Skeletal muscle tissue (tissue), 4 donors: Measurements from ENCODE around the gene CAMK1. TPM values are rescaled to one million over a fixed set of nuclear protein-coding genes. Genes with fewer than 3 reads are reported as not detected.

Source experiments
- H3K27ac ChIP-seq: one replicate; pipeline ENCODE4 v1.7.0; 2013; ENCODE audit warnings: mild to moderate bottlenecking, low read depth, low read length, inconsistent platforms
- H3K27me3 ChIP-seq, 3 donors: one replicate each; pipeline ENCODE4 v1.7.0; 2013; ENCODE audit warnings: low read length in 3 of 3; ENCODE audit not compliant: control insufficient read depth in 3 of 3, insufficient read depth in 3 of 3
- H3K36me3 ChIP-seq, 3 donors: one replicate each; pipeline ENCODE4 v1.7.0; 2013; ENCODE audit warnings: low read length in 3 of 3; ENCODE audit not compliant: control insufficient read depth in 3 of 3, insufficient read depth in 3 of 3
- H3K4me1 ChIP-seq, 3 donors: one replicate each; pipeline ENCODE4 v1.7.0; 2013; ENCODE audit warnings: low read length in 3 of 3, mild to moderate bottlenecking in 3 of 3; ENCODE audit not compliant: control insufficient read depth in 3 of 3, insufficient read depth in 3 of 3
- H3K4me3 ChIP-seq, 3 donors: one replicate each; pipeline ENCODE4 v1.7.0; 2013; ENCODE audit warnings: low read length in 3 of 3
- H3K9ac ChIP-seq, 3 donors: one replicate each; pipeline ENCODE4 v1.7.0; 2013; ENCODE audit warnings: low read length in 3 of 3, mild to moderate bottlenecking in 3 of 3, moderate library complexity in 2 of 3, low read depth in 1 of 3
- H3K9me3 ChIP-seq, 3 donors: one replicate each; pipeline ENCODE4 v1.7.0; 2013; ENCODE audit warnings: low read length in 3 of 3; ENCODE audit not compliant: control insufficient read depth in 3 of 3
- total RNA-seq: library from RNA; depleted of rRNA; stranded (reverse); fragments of >200 nt; gene quantifications from one replicate; pipeline ENCODE4 v1.2.3, GENCODE V29; 2014
- donor health status: Osteomylitis.

The CAMK1 gene
- total RNA-seq, 1 donor from 2014 or later = 23.0 TPM

DNA sequence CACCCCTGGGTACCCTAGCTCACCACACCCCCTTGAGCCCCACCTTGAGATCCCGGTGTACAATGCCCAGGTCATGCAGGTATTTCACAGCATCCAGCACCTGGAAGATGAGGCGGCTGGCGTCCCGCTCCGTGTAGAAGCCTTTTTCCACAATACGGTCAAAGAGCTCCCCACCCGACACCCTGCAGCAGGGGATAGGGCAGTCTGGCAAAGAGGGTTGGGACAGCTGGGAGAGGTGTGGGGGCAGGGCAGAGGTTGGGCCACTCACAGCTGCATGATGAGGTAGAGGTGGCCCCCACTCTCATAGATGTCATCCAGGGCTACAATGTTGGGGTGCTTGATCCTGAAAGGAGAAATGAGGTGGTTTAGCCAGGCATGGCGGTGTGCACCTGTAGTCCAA lies 6.9 kb downstream of the CAMK1 start:
- Histone ChIP-seq H3K9me3 (no peaks in the 10 kb centered on the region), H3K27me3 (no peaks in the 10 kb centered on the region), H3K36me3 (peaks cover 18 to 28% (median 28%) of the 10 kb centered on the region in 3 donors), H3K4me3 (no peak overlapping the region), H3K27ac (no peak overlapping the region), H3K4me1 (peaks cover 4 to 11% (median 7%) of the 10 kb centered on the region in 3 donors), H3K9ac (no peak overlapping the region)

DNA sequence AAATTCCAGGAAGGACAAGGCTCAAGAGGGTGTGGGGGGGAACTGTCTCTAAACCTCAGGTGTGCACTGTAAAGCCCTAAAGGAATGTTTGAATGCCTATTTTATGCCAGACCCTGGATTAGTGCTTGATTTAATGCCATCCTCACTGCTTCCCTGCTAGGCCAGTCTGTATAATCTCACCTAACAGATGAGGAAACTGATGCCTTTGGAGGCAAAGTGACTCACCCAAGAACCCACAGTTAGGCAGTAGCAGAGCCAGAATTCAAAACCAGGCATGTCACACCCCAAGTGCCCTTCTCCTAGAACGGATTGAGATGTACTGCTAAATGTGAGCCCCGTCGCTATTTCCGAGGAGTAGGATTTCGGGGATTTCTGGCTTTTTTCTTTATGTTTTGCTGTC lies 7.8 kb downstream of the CAMK1 start:
- Histone ChIP-seq H3K27ac (no peak overlapping the region), H3K9me3 (no peaks in the 10 kb centered on the region), H3K9ac (no peak overlapping the region), H3K4me1 (peaks cover 1 to 3% (median 1%) of the 10 kb centered on the region in 3 donors), H3K27me3 (no peaks in the 10 kb centered on the region), H3K36me3 (peaks cover 26 to 35% (median 34%) of the 10 kb centered on the region in 3 donors), H3K4me3 (no peak overlapping the region)

DNA sequence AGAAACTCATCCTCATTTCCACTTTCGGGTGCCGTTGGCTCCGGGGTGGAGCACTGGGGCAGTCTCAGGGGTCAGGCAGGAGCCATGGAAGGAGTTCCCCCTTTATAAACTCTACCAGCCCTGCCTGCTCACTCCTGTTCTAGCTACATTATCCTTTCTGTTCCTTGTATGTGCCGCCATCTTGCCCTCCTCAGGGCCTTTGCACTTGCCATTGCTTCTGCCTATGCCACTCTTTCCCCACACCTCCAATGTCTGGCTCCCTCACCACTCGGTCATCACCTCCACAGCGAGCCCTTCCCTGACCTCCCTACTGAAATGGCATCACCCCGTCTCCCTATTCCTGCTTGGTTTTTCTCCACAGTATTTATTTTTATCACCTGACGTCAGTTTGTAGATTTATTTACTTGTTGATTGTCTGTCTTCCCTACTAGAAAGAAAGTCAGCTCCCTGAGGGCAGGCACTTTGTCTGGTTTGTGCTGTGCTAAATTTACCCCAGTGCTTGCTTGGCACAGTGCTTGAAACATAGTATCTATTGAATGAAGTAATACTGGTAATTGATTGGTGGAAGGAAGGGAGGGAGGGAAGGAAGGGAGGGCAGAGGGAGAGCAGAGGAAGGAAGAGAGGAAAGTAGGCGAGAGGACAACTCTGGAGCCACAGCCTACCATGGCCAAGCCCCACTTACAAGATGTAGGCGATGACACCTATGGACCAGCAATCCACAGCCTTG lies 8.8 kb downstream of the CAMK1 start:
- H3K36me3 ChIP-seq = peaks cover 36 to 43% (median 42%) of the 10 kb centered on the region in 3 donors

DNA sequence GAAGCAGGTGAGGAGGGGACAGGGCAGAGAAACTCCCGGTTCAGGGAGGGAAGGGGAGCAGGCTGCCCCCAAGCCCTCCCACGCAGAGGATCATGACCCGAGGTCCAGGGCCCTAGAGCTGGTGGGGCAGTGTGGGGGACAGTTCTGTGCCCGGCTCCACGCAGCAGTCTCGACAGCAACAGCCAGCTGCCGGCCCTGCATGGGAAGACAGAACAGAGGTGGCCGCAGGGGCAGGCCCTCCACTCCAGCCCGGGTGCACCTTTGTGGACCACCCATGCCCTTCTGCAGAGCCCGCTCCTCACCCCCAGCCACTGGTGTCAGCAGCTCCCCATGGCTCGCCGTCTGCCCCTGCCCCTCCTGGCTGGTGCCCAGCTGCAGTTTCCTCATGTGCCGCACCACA lies 12.3 kb downstream of the CAMK1 start:
- Histone ChIP-seq H3K4me1 (peaks cover 3 to 6% (median 5%) of the 10 kb centered on the region in 3 donors), H3K27ac (no peak overlapping the region), H3K36me3 (peaks cover 44 to 48% (median 45%) of the 10 kb centered on the region in 3 donors), H3K27me3 (no peaks in the 10 kb centered on the region), H3K9me3 (no peaks in the 10 kb centered on the region), H3K4me3 (no peak overlapping the region), H3K9ac (no peak overlapping the region)

More for the DNA sequence above, 8.8 kb downstream of the CAMK1 start:
- H3K4me3 ChIP-seq = no peak overlapping the region
- H3K27me3 ChIP-seq = no peaks in the 10 kb centered on the region
- no peaks in the 10 kb centered on the region for H3K9me3 ChIP-seq
- no peaks in the 10 kb centered on the region for H3K4me1 ChIP-seq
- H3K27ac ChIP-seq = no peak overlapping the region
- H3K9ac ChIP-seq = no peak overlapping the region

DNA sequence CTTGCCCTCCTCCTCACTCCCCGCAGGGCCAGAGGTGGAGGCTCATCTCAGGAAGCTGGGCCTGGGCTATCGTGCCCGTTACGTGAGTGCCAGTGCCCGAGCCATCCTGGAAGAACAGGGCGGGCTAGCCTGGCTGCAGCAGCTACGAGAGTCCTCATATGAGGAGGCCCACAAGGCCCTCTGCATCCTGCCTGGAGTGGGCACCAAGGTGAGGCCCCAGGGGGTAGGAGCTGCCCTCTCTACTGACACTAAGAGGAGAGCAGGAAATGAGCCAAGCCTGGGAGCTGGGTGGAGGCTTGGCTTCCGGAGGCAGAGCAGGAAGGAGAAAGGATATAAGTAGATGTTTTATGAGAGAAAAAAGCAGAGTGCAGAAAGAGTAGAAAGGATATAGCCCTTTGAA lies 15.1 kb downstream of the CAMK1 start:
- H3K9ac ChIP-seq = peak overlapping the region in 2 of 3 donors; percentile 33
- H3K4me1 ChIP-seq = peaks cover 20 to 25% (median 24%) of the 10 kb centered on the region in 3 donors
- no peak overlapping the region for H3K27ac ChIP-seq
- H3K4me3 ChIP-seq = no peak overlapping the region
- H3K36me3 ChIP-seq = peaks cover 43 to 48% (median 47%) of the 10 kb centered on the region in 3 donors
- no peaks in the 10 kb centered on the region for H3K9me3 ChIP-seq
- H3K27me3 ChIP-seq = no peaks in the 10 kb centered on the region

DNA sequence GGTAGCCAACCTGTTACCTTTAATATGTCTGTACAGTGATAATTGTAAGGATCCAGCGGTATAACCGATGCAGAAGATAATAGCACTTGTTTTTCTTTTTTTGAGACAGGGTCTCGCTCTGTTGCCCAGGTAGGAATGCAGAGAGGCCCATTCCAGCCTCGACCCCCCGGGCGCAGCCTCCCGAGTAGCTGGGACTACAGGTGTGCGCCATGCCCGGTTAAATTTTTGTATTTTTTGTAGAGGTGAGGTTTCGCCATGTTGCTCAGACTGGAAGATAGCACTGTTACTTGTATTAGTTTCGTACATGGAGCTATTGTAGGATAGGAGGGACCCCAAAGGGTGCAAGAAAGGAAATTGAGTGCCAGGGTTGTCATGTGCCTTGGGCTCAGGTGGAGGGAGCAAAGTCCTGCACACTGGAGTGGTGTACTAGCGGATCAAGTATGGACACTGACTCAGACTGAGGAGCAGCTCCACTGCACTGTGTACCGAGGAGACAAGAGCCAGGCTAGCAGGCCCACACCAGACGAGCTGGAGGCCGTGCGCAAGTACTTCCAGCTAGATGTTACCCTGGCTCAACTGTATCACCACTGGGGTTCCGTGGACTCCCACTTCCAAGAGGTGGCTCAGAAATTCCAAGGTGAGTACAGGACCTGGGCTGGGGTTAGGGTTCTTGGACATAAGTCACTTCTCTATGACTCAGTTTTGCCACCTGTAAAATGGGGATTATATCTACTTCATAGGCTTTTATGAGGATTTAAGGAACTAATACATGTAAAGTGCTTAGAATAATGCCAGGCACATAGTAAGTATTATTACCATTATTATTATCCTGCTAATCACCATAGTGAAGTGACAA lies 19.0 kb downstream of the CAMK1 start:
- Histone ChIP-seq H3K4me1 (peaks cover 26 to 30% (median 29%) of the 10 kb centered on the region in 3 donors), H3K36me3 (peaks cover 47 to 48% (median 48%) of the 10 kb centered on the region in 3 donors), H3K27me3 (no peaks in the 10 kb centered on the region), H3K4me3 (peak overlapping the region; percentile 94 to 98 (median 95)), H3K27ac (peak overlapping the region; percentile 82), H3K9ac (peak overlapping the region; percentile 80 to 90 (median 89)), H3K9me3 (no peaks in the 10 kb centered on the region)

DNA sequence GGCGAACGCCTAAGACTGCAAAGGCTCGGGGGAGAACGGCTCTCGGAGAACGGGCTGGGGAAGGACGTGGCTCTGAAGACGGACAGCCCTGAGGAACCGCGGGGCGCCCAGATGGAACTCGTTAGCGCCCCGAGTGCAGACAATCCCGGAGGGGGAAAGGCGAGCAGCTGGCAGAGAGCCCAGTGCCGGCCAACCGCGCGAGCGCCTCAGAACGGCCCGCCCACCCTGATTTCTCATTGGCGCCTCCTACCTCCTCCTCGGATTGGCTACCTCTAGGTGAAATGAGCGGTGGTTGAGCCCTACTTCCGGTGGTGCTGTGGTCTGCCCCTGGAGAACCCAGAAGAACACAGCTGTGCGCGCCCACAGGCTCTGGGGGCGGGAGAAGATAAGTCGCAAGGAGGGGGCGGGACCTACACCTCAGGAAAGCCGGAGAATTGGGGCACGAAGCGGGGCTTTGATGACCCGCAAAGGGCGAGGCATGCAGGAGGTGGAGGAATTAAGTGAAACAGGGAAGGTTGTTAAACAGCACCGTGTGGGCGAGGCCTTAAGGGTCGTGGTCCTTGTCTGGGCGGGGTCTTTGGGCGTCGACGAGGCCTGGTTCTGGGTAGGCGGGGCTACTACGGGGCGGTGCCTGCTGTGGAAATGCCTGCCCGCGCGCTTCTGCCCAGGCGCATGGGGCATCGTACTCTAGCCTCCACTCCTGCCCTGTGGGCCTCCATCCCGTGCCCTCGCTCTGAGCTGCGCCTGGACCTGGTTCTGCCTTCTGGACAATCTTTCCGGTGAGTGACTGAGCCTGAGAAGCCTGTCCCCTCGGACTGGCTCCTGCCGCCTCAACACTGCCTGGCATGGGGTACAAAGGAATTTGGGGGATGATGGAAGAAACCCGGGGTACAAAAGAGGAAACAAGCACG lies 19.8 kb downstream of the CAMK1 start, which contains the start of gene OGG1:
Gene OGG1 (plus strand): TSS at position 308 of the 911 bp plus-strand sequence. CDS start 335 bp downstream, at position 643.
- Histone ChIP-seq H3K27ac (peak within 1 kb of the TSS; percentile 82), H3K9me3 (no peaks in the 10 kb centered on the region), H3K27me3 (no peaks in the 10 kb centered on the region), H3K4me1 (peaks cover 26 to 30% (median 27%) of the 10 kb centered on the region in 3 donors), H3K36me3 (peaks cover 54 to 57% (median 56%) of the 10 kb centered on the region in 3 donors), H3K4me3 (peak within 1 kb of the TSS; percentile 94 to 98 (median 95)), H3K9ac (peak within 1 kb of the TSS; percentile 89 to 92 (median 90))

DNA sequence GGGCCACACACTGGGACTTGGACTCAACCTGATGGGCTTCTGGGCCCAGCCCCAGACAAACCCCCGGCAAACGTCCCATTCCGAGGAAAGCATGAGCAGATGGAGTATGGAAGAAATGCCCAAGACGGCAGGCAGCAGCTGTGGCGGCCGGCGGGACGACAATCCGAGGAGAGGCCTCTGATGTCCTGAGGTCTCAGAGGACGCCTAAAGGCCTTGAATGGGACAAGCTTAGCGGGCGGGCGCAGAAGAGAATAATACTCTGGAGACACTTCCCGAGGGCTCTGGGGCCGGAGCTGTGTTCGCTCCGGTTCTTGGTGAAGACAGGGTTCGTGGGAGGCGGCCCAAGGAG lies 20.5 kb downstream of the CAMK1 start:
- Histone ChIP-seq H3K27ac (peak overlapping the region; percentile 82), H3K9ac (peak overlapping the region; percentile 89 to 92 (median 90)), H3K4me3 (peak overlapping the region; percentile 79 to 98 (median 95)), H3K9me3 (no peaks in the 10 kb centered on the region), H3K36me3 (peaks cover 55 to 59% (median 57%) of the 10 kb centered on the region in 3 donors), H3K4me1 (peaks cover 23 to 25% (median 23%) of the 10 kb centered on the region in 3 donors), H3K27me3 (no peaks in the 10 kb centered on the region)

DNA sequence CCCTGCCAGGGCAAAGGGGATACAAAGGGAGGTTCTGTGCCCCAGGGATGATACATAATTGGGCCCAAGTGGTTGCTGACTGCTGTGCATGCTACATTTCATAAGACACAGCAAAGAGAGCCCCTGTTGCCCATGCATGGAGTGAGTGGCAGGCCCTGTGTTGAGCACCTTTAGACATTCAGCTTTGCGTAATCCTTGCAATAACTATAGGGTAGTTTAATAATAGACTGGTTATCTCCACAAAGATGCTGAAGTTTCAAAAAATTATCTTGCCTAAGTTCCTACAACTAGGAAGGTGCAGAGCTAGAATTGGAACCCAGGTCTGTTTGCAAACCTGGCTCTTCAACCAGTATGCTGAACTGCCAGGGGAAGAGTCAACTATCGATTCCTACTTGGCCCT lies 21.7 kb downstream of the CAMK1 start:
- Histone ChIP-seq H3K27me3 (no peaks in the 10 kb centered on the region), H3K9me3 (no peaks in the 10 kb centered on the region), H3K36me3 (peaks cover 64 to 68% (median 68%) of the 10 kb centered on the region in 3 donors), H3K4me1 (peaks cover 23 to 25% (median 23%) of the 10 kb centered on the region in 3 donors), H3K27ac (no peak overlapping the region), H3K9ac (no peak overlapping the region), H3K4me3 (no peak overlapping the region)
